Smooth muscle cell of the coronary artery (primary cell): Measurements from ENCODE around the gene KLHL21. TPM values are rescaled to one million over a fixed set of nuclear protein-coding genes. Genes with fewer than 3 reads are reported as not detected.

ENCODE experiments used
- total RNA-seq: library from RNA; depleted of rRNA; stranded (reverse); fragments of >200 nt; gene quantifications from 2 replicates; pipeline ENCODE4 v1.2.3, GENCODE V29; 2014; ENCODE audit warnings: low replicate concordance

KLHL21 gene, protein sequence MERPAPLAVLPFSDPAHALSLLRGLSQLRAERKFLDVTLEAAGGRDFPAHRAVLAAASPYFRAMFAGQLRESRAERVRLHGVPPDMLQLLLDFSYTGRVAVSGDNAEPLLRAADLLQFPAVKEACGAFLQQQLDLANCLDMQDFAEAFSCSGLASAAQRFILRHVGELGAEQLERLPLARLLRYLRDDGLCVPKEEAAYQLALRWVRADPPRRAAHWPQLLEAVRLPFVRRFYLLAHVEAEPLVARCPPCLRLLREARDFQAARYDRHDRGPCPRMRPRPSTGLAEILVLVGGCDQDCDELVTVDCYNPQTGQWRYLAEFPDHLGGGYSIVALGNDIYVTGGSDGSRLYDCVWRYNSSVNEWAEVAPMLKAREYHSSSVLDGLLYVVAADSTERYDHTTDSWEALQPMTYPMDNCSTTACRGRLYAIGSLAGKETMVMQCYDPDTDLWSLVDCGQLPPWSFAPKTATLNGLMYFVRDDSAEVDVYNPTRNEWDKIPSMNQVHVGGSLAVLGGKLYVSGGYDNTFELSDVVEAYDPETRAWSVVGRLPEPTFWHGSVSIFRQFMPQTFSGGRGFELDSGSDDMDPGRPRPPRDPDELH
- 21.9 and 65.6 TPM in 2 replicates for total RNA-seq

DNA sequence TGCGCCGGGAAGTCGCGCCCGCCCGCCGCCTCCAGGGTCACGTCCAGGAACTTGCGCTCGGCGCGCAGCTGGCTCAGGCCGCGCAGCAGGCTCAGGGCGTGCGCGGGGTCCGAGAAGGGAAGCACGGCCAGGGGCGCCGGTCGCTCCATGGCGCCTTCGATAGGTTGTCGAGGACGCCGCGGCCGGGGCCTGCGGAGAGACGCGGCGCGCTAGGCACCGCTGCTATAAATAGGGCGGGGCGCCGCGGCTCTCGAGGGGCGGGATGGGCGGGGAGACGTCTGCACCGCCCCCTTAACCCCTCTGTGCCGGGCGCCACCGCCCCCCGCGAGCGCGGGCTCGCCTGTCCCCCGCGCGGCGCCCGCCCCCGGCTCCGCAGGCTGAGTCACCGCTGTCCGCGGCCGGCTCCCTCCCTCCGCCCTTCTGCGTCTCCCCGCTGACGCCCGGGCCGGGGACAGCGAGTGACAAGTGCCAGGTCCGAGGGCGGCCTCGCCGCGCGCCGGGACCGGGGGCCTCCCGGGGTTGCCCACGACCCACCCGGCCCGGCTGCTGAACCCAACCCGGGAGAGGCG lies at the start of gene KLHL21:
TSS of gene KLHL21 (minus strand) at position 201 of the 569 bp plus-strand sequence. CDS start at position 149, 52 bp downstream.

GRCh38 chr1:6624710-6625583 lies 22.3 kb upstream of the KLHL21 start, which contains the start of gene THAP3:
TSS of gene THAP3 (plus strand) at chr1:6624868. CDS start at chr1:6625219, 351 bp downstream.

GRCh38 chr1:6613361-6614018 lies 10.8 kb upstream of the KLHL21 start, which contains the start of gene PHF13:
TSS of gene PHF13 (plus strand) at chr1:6613731. CDS start at chr1:6614067, 336 bp downstream.

DNA sequence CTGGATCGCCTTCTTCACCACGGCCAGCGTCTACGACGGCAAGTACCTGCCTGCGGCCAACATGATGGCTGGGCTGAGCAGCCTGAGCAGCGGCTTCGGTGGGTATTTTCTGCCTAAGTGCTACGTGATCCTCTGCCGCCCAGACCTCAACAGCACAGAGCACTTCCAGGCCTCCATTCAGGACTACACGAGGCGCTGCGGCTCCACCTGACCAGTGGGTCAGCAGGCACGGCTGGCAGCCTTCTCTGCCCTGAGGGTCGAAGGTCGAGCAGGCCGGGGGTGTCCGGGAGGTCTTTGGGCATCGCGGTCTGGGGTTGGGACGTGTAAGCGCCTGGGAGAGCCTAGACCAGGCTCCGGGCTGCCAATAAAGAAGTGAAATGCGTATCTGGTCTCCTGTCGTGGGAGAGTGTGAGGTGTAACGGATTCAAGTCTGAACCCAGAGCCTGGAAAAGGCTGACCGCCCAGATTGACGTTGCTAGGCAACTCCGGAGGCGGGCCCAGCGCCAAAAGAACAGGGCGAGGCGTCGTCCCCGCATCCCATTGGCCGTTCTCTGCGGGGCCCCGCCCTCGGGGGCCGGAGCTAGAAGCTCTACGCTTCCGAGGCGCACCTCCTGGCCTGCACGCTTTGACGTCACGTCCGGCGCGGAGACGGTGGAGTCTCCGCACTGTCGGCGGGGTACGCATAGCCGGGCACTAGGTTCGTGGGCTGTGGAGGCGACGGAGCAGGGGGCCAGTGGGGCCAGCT lies 23.1 kb downstream of the KLHL21 start, which contains the start of gene ZBTB48:
TSS of gene ZBTB48 (plus strand) at position 621 of the 745 bp plus-strand sequence. CDS start 616 bp downstream, outside the sequence.

GRCh38 chr1:6554907-6555778 lies 47.5 kb downstream of the KLHL21 start, which contains the start of gene TAS1R1:
TSS of gene TAS1R1 (plus strand) at chr1:6555307. CDS start at chr1:6555374, 67 bp downstream.

DNA sequence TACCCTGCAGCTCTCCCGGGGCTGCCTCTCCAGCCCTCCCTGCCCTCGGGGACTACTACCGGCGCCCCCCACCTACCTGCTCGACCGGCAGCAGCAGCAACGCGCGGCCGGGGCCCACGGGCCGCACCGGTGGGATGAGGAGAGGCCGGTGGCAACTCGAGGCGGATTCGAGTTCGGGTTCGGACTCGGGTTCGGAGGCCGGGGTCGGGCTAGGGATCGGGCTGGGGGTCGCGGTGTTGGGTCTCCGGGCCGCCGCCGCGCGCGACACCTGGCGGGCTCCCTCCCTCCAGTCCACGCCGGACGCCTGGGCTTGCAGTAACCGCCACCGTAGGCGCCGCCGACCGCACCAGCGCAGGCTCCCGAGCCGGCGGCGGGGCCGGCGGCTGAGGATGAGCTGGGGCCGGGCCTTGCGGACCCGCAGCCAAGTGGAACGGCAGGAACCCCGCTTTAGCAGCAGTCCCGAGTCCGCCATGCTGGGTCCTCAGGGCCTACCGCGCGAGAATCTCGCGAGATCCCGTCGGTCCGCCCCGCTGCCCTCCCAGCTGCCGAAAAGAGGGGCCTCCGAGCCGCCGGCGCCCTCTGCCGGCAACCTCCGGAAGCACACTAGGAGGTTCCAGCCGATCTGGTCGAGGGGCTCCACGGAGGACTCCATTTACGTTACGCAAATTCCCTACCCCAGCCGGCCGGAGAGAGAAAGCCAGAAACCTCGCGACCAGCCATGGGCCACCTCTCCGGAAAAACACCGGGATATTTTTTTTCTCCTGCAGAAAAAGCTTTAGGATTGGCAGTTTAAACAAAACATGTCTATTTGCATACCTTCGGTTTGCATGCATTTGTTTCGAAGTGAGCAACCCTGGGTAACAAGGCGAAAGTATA lies 48.4 kb downstream of the KLHL21 start, which contains the start of gene NOL9:
TSS of gene NOL9 (minus strand) at position 483 of the 876 bp plus-strand sequence. CDS start at position 472, 11 bp downstream.

Other genes with a start within 250 kb of the KLHL21 start
- 20.0 and 77.3 TPM in 2 replicates for gene ACOT7, start 209.1 kb downstream of the KLHL21 start, total RNA-seq
- gene HES2, start 182.9 kb downstream of the KLHL21 start, total RNA-seq, result 0.12 and 4.1 TPM in 2 replicates
- gene ESPN, start 178.1 kb downstream of the KLHL21 start, total RNA-seq, result under 0.01 TPM in 1 of 2 replicates, not detected in the other
- 2.6 and 9.4 TPM in 2 replicates for gene TNFRSF25, start 136.7 kb downstream of the KLHL21 start, total RNA-seq
- 7.0 and 36.6 TPM in 2 replicates for gene PLEKHG5, start 111.2 kb downstream of the KLHL21 start, total RNA-seq
- gene NOL9, start 48.4 kb downstream of the KLHL21 start, total RNA-seq, result 11.7 and 13.5 TPM in 2 replicates
- gene TAS1R1, start 47.6 kb downstream of the KLHL21 start, total RNA-seq, result 0.12 and 0.15 TPM in 2 replicates
- 15.2 and 16.1 TPM in 2 replicates for gene ZBTB48, start 22.9 kb downstream of the KLHL21 start, total RNA-seq
- 7.4 and 10.3 TPM in 2 replicates for gene PHF13, start 10.9 kb upstream of the KLHL21 start, total RNA-seq
- 17.1 and 18.1 TPM in 2 replicates for gene THAP3, start 22.0 kb upstream of the KLHL21 start, total RNA-seq
- 42.0 and 44.5 TPM in 2 replicates for gene DNAJC11, start 98.9 kb upstream of the KLHL21 start, total RNA-seq
- gene CAMTA1, start 182.6 kb upstream of the KLHL21 start, total RNA-seq, result 53.1 and 62.2 TPM in 2 replicates